H7 (cell line): ENCODE data around the gene RBPJ. TPM values are rescaled to one million over a fixed set of nuclear protein-coding genes. Genes with fewer than 3 reads are reported as not detected.

Source experiments
- DNase-seq: peaks from one replicate; pipeline ENCODE4 v3.0.0; 2012
- H3K27me3 ChIP-seq: 2 replicates; pipeline ENCODE4 v1.6.0; 2011; ENCODE audit warnings: mild to moderate bottlenecking, low read length; ENCODE audit not compliant: control insufficient read depth, insufficient read depth
- H3K36me3 ChIP-seq: replicated peaks from 2 replicates; pipeline ENCODE4 v1.5.1; 2011; ENCODE audit warnings: low read length; ENCODE audit not compliant: control insufficient read depth, insufficient read depth
- H3K4me3 ChIP-seq: 2 replicates; pipeline ENCODE4 v1.5.1; 2011; ENCODE audit warnings: low read depth, mild to moderate bottlenecking, control low read depth, low read length, moderate library complexity; ENCODE audit not compliant: insufficient read depth
- total RNA-seq: library from RNA; depleted of rRNA; stranded (reverse); fragments of >200 nt; shearing (Covaris generic); gene quantifications from 2 replicates; pipeline ENCODE4 v1.2.3, GENCODE V29; 2014

The RBPJ gene
- total RNA-seq, 1 experiment from 2014 or later, result 65.4 TPM

DNA sequence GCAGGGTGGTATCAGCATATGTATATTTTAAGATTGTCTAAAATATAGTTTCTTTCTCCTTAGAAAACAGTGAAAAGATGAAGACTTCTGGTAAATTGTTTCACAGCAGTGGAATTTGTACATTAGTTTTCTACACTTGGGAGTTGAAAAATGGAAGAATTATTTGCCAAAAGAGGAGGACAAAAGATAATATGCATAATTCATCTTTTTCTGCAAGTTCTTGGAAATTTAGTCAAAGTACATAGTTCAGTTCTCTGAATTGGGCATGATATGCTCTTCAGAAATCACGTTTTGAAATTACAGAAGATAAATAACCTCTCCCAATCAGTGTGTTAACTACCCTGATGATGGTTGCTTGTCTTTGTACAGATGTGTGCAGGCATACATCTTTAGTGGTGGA is 47.0 kb downstream of the RBPJ start:
- no peak for DNase-seq
- H3K27me3 ChIP-seq, result no peaks in the 10 kb centered on the region
- H3K4me3 ChIP-seq, result no peak overlapping the region
- no peaks in the 10 kb centered on the region for H3K36me3 ChIP-seq

DNA sequence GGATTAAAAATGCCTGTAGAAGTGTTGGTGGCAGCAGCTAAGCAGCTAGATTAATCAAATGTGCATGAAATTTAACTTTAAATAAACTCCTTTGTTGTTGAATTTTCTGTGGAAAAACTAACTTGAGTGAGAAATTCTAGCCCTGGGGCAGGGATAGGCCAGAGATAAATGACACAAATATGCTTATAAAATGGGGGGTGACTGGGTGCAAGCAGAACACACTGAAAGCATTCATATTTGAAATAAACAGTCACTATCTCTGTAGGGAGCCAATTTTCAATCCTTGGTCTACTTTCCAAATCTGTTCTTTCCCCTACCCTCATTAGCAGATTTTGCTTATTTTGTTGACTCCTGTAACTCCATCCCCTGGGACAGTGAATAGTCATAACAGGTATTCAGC is 47.9 kb downstream of the RBPJ start:
- no peaks in the 10 kb centered on the region for H3K36me3 ChIP-seq
- DNase-seq, result no peak
- no peak overlapping the region for H3K4me3 ChIP-seq
- H3K27me3 ChIP-seq, result no peaks in the 10 kb centered on the region

DNA sequence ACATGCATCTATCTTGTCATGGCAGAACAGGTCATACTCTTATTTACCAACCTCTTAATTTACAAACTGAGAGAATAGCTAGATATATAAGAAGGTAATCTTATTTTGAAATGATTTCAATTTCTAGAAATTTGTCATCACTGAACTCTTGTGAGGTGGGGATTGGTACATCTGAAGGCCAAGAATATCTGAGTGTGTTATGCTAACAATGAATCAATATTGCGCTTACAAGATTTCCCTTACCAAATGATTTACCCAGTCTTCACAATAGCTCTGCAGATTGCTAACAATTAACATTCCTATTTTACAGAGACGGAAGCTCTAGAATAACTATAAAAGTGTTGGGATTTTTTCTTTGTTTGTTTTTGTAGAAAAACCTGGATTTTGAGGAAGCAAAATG is 48.3 kb downstream of the RBPJ start:
- DNase-seq, result no peak
- Histone ChIP-seq H3K27me3 (no peaks in the 10 kb centered on the region), H3K36me3 (no peaks in the 10 kb centered on the region), H3K4me3 (no peak overlapping the region)

DNA sequence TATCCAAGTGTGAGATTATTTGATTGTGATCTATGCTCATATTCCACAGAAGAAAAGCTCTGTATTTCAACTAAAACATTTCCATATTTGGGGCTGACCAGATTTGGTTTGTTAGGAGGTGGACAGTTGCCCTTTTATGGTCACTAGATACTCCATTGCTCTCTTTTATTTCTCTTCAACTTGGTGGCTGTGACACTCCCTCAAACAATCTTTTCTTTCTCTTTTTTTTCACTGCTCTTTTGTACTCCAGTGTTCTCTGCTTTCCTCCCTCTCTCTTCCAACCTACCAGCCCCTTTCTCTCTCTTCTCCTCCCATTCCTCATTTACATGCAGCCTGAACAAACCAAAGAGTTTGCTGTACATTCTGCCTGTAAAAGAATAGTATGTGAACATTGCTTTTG is 48.8 kb downstream of the RBPJ start:
- H3K27me3 ChIP-seq, result no peaks in the 10 kb centered on the region
- no peak overlapping the region for H3K4me3 ChIP-seq
- no peak for DNase-seq

DNA sequence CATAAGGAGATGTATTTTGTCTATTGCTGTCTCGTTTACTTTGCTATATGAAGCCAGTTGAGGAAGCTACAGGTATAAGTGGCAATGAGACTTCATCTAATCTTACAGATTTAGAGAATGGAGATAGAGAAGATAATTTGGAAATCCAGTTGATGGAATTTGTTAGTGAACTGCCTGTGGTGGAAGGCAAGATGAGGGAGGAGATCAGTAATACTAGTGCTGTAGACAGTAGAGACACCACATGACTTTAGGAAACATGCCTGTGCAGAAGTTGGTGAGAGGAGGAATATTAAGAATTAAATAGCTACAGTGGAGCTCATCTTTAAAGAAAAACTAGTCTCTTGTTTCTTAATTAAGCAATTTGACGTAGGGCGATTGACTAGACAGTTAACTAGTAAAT is 51.3 kb downstream of the RBPJ start:
- Histone ChIP-seq H3K36me3 (no peaks in the 10 kb centered on the region), H3K27me3 (no peaks in the 10 kb centered on the region), H3K4me3 (no peak overlapping the region)
- DNase-seq, result no peak

More for the DNA sequence above, 48.8 kb downstream of the RBPJ start:
- H3K36me3 ChIP-seq, result no peaks in the 10 kb centered on the region

DNA sequence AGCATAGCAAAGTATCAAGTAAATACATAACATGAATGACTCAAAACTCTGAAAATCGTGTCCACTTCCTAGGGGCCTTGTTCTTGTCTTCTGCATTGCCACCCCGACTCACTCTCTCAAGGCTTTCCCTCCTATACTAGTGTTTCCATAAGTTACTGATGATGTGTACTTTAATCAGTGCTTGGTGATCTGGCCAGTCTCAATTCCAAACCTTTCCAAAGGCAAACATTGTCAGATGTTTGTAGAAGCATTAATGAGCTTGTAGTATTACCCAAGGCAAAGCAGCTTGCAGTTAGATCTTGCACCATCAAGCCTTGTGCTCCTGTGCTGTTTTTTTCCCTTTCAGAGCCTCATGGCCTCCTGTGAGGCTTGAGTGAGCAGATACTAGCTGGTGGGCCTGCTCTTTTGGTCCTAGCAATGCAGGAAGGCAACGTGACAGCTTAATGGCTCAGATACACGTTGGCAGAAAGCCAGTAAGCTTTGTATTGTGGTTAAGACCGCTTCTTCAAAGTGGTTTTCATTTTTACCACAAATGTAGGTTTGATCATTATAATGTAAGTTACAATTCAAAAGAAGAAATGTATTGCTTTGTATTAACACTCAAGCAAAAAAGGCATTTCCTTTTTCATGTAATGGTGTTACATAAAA is 51.8 kb downstream of the RBPJ start:
- no peak for DNase-seq
- Histone ChIP-seq H3K4me3 (no peak overlapping the region), H3K27me3 (no peaks in the 10 kb centered on the region), H3K36me3 (no peaks in the 10 kb centered on the region)

DNA sequence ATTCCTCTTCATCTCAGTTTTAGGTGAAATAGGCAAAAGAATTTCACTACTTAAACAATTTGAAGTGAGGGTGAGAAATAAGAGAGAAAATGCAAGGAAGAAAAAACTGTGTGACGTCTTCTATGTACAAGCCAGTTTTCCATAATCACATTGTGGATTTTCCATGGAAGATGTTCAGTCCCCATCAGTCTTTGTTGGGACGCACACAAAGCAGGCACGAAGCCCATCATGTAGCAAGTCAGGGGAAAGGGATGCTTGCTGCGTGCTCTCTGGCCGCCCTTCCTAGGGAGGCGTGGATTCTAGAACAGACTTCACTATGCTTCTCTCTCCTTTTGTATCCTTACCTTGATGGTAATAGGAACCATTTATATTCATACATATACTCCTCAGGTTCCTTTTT is 54.7 kb downstream of the RBPJ start:
- Histone ChIP-seq H3K36me3 (no peaks in the 10 kb centered on the region), H3K27me3 (no peaks in the 10 kb centered on the region), H3K4me3 (no peak overlapping the region)
- no peak for DNase-seq

DNA sequence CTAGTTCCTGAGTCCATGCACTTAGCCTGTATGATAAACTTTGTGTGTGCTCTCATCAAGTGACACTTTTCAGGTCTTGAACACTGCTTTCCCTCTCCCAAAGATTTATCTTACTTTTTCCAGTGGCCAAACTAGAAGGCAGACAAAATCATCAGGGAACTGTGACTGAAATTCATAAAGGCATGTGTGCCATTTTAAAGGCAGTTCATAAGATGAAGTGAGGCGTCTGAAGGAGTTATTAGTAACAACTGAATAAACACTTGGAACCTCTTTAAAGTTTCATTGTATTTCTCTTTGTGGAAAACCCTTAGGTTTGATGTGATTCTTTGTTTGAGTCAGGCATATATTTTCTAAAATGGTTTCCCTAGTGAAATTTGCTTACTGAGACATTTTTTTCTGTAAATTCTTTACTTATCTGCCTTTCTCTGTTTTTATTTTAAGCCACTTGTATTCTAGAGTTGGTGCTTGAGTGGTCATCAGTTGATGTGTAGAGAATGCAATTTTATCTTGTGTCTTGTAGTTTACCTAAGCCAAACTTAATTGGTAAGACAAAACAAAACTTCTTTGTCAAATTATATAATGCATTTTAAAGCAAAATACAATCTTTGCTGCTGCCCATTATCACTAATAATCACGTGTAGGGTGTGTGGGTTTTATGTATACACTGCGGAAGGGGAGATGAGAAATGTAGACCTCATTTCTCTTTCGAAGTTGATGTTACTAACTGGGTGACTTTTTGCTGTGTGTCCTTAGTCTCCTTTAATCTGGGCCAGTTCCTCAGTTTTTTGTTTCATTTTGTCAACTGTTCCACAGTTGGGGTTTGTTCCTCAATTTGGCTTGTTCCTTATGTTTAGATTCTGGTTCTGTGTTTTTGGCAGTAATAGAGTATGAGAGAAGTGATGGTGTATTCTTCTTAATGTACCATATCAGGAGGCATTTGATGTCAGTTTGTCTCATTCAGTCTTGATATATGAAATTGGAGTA is 56.8 kb downstream of the RBPJ start:
- H3K36me3 ChIP-seq, result no peaks in the 10 kb centered on the region
- no peaks in the 10 kb centered on the region for H3K27me3 ChIP-seq
- no peak for DNase-seq
- no peak overlapping the region for H3K4me3 ChIP-seq

DNA sequence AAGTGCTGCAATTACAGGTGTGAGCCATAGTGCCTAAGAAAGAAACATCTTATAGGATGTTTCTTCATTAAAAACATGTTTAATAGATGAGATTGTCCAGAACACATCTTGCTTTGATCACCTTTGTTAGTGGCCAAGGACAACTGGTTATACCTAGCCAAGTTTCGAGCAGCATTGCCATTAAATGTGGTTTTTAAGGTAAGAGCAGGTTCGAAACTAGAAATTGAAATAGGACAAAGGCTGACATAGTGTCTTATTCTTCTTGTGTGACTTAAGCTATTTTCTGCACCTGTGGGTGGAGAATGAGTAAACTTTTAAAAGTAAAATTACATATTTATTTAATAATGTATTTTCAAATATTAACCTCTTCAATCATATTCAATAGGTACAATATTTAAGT is 59.0 kb downstream of the RBPJ start:
- no peaks in the 10 kb centered on the region for H3K27me3 ChIP-seq
- no peaks in the 10 kb centered on the region; the same call in 1 of the 2 replicates for H3K36me3 ChIP-seq
- no peak for DNase-seq
- H3K4me3 ChIP-seq, result no peak overlapping the region

DNA sequence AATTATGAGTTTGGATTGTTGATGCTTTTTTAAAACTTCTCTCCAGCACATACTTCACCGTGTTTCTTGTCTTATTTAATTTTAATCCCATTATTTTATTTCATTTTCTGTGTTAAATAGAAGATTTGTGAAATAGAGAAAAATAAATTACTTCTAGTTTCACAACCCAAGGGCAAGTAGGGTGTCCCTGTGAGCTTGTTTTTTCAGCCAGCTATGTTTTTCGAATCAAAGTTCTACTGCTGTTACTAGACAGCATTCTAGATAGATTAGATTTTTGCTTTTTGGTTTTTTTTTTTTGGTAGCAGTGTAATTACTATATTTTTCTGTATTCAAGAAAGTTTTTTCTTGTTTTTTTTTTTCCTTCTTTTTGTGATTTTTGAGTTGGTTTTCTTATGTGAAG is 59.9 kb downstream of the RBPJ start:
- no peaks in the 10 kb centered on the region; the same call in 1 of the 2 replicates for H3K36me3 ChIP-seq
- DNase-seq, result no peak
- H3K4me3 ChIP-seq, result no peak overlapping the region
- no peaks in the 10 kb centered on the region for H3K27me3 ChIP-seq

DNA sequence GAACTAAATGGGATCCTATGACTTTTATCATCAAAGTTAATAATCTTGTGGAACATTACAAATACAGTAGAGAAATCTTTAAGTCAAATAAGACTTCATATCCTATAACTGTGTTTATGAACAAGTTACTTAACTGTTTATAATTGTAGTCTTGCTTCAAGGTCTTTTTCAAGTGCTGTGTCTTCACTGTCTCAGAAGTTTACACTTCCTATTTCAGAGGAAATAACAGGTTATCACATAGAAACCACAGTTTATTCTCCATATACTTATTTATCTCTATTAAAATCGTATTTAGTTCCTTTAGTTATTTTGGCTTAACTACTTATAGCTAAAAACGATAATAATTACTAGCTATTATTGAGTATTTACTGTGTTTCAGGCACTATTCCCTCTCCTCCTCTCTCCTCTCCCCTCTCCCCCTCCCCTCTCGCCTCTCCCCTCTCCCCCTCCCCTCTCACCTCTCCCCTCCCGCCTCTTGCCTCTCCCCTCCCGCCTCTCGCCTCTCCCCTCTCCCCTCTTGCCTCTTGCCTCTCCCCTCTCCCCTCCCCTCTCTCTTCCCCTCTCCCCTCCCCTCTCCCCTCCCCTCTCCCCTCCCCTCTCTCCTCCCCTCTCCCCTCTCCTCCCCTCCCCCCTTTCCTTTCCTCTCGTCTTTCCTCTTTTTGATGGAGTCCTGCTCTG is 63.7 kb downstream of the RBPJ start:
- peaks cover 2% of the 10 kb centered on the region for H3K36me3 ChIP-seq
- no peaks in the 10 kb centered on the region for H3K27me3 ChIP-seq
- DNase-seq, result no peak
- no peak overlapping the region for H3K4me3 ChIP-seq

DNA sequence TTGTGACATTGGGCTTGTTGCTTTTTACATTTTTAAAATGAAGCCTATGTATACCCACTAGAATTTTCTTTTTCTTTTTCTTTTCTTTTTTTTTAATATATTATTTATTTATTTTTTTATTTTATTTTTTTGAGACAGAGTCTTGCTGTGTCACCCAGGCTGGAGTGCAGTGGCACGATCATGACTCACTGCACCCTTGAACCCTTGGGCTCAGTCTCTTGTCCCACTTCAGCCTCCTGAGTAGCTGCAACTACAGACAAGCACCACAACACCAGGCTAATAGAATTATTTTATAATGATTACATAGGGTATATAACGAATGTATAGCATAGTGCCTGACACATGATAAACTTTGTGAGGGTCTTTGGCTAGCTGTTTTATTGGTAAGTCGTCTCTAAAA is 64.9 kb downstream of the RBPJ start:
- DNase-seq, result no peak
- Histone ChIP-seq H3K27me3 (no peaks in the 10 kb centered on the region), H3K4me3 (no peak overlapping the region), H3K36me3 (peaks cover 2% of the 10 kb centered on the region)

DNA sequence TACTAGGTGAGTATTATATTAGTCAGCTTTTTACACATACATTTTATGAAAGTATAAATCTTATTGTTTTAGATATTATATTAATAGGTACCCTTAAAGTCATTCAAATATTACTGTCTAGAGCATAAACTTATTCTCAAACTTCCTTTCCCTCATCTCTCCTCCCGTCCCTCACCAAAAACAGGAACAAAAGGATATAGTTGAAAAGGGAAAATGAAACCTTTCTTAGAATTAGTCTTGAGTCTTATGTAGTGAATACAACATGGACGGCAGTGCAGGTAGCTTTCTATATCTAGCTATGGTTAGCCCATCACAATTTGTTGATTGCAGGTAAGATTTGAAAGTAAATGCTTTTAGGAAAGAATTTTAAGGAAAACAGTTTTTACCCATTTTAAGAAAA is 65.6 kb downstream of the RBPJ start:
- DNase-seq, result no peak
- Histone ChIP-seq H3K27me3 (no peaks in the 10 kb centered on the region), H3K36me3 (peaks cover 2% of the 10 kb centered on the region), H3K4me3 (no peak overlapping the region)

DNA sequence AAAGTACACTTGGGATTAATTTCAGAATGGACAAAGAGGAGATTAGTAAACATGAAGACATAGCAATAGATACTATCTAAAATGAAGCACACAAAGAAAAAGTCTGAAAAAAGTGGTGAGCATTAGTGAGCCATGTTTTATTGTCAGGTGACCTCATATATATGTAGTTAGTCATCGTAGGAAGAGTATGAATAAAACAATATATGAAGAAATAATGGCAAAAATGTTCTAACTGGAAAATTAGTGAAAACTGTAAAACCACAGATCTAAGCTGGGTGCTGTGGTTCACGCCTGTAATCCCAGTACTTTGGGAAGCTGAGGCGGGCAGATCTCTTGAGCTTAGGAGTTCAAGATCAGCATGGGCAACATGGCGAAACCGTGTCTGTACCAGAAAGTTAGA is 67.9 kb downstream of the RBPJ start:
- no peak for DNase-seq
- Histone ChIP-seq H3K36me3 (peaks cover 6% of the 10 kb centered on the region), H3K27me3 (no peaks in the 10 kb centered on the region), H3K4me3 (no peak overlapping the region)

DNA sequence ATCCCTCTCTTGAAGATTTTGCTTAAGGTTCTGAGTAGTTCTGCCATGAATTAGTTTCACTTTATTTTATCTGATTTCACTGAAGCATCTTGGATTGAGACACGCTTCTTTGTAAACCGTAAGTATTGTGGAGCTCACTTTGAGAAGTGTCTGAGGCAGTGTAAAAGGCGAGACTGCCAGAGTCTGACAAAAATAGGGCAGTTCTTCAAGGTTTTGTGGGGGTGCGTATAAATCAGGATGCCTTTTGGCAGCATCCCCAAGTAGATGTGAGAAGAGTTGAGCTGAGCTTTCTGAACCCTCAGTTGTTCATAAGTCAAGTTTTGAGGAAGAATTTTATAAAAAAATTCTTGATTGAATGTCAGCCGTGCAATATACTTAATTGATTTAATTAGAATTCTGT is 76.3 kb downstream of the RBPJ start:
- H3K36me3 ChIP-seq, result peaks cover 2% of the 10 kb centered on the region
- H3K4me3 ChIP-seq, result no peak overlapping the region
- no peak for DNase-seq
- H3K27me3 ChIP-seq, result no peaks in the 10 kb centered on the region
